Measurements from ENCODE around the gene PANX2.

PANX2 gene

GRCh38 chr22:50171319-50171964, 911 bp downstream of the PANX2 start:
- DNase-seq (ENCODE audit: low spot score): no peak

DNA sequence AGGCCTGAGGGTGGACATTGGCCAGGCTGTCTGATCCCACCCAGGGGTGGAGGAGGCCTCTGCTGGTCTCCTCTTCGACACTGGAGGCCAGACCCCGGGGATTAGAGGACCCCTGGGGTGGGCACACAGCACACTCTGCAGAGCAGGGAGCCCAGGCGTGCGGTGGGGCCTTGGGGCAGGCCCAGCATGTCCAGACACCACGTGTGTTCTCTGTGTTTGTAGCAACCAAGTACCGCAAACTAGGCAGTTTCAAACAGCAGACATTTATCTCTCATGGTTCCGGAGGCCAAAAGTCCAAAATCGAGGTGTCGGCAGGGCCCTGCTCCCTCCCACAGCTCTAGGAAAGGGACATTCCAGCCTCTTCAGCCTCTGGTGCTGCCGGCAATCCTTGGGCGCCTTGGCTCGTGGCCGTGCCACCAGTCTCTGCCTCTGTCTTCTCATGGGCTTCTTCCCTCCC, 1.5 kb downstream of the PANX2 start:
- DNase-seq (ENCODE audit: low spot score): no peak

DNA sequence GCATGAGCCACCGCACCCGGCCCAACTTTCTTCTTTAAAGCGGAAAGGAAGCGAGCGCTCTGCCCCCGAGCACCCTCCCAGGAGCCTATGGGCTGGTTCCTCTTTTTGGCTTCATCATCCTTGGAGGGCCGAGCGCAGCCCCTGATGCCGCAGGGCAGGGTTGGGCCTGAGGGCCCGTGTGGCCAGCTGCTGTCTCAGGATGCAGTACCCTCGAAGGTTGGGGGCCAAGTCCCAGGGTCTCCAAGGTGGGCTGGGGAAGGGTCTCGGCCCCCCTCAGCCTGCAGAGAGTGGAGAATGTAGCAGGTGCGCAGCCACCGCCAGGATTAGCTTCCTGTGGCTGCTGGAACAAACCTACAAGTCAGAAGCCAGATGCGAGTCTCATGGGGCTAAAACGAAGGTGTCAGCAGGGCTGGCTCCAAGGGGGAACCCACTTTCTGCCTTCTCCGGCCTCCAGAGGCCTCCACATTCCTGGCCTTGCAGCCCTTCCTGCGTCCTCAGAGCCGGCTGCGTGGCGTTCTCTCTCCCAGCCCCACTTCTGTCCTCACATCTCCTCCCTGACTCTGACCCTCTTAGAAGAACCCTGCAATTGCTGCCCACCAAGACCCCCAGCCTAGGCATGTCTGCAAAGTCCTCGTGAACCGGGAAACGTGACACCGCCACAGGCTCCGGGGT, 2.9 kb downstream of the PANX2 start:
- no peak for DNase-seq (ENCODE audit: low spot score)

- DNase-seq (ENCODE audit: low spot score): no peak
These were observed 3.4 kb downstream of the PANX2 start for GRCh38 chr22:50173983-50174355.

DNA sequence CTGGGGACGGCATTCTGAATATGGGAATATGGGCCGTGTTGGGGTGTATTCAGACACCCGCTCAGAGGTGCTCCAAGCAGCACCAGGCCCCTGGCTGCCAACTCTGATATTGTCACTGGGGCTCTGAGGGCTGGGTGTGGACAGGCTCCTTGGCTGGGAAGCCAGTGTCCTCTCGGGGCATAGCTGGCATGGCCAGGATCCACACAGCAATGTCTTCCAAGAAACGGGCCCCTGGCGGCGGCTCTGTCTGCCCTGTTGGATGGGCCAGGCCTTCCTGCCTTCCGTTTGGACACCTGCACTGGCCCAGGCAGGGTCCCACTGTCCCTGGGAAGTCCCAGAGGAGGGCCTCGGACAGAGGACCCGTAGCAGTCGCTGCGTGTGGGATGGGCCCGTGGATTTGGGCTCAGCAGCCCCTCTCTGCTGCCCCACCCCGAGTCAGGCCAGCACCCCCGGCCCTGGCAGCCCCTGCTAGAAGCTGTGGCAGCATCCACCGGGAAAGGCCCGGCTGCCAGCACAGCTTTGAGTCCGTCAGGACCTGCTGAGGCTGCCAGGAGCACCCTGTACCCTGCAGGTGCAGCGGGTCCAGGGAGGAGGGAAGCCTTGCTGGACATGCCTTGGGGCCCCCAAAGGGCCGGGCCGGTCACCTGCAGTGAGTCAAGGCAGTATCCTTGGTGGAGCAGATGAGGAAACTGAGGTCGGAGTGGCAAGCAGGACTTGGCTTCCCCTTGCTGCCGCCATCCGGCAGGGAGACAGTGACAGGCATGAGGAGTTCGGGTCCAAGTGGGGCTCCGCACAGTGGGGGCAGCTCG, 4.1 kb downstream of the PANX2 start:
- no peak for DNase-seq (ENCODE audit: low spot score)

DNA sequence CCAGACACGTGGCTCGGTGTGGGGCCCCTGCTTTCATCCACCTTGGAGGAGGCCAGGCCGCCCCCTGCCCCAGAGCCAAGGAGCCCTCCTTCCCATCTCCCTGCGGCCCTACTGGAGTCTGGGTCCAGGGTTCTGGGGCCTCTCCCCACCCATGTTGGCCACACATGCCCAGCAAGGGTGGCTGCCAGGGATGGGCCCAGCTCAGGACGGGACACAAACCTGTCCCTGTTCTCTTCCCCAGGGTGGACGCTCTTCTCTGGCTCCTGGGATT, 4.6 kb downstream of the PANX2 start:
- DNase-seq (ENCODE audit: low spot score): no peak

DNA sequence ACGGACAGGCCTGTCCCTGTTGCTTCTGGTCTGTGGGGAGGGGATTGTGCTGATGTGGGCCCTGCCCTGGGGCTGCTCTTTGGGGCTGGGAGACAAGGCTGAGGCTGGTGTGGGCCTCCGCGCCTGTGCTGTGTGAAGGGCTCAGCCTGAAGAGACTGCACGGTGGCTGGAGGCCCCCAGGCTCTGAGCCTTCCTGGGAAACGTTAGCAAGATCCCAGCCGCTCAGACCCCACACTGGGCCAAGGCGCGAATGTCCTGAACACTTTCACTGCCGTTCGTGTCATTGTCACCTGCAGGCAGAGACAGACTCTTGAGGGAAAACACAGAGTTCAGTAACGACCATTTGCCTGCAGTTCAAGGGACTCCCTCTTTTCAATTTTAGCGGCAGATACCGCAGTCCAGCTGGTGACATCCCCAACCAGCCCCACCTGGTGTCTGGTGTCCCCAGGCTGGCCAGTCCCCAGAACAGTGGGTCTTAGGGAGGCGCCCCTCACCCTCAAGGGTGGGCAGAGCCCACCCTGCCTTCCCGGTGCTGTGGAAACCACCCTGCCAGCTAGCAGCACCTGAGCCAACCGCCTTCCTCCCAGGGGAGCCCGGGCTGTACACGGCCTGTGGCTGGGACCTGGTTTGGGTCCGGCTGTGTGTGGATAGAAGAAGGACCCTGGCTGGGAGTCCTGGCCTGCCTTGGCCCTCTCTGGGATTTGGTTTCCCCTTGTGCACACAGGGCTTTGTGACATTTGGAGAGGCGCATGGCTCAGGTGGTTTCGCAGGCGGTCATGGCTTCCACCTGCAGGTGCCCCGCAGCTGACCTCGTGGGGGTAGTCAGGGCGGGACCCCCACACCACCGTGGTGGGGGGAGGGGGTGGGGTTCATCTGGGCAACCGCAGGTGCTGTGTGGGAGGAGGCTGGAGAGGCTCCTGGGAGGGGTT, 5.7 kb downstream of the PANX2 start:
- DNase-seq (ENCODE audit: low spot score): no peak

GRCh38 chr22:50176850-50177536, 6.5 kb downstream of the PANX2 start:
- DNase-seq (ENCODE audit: low spot score): no peak

DNA sequence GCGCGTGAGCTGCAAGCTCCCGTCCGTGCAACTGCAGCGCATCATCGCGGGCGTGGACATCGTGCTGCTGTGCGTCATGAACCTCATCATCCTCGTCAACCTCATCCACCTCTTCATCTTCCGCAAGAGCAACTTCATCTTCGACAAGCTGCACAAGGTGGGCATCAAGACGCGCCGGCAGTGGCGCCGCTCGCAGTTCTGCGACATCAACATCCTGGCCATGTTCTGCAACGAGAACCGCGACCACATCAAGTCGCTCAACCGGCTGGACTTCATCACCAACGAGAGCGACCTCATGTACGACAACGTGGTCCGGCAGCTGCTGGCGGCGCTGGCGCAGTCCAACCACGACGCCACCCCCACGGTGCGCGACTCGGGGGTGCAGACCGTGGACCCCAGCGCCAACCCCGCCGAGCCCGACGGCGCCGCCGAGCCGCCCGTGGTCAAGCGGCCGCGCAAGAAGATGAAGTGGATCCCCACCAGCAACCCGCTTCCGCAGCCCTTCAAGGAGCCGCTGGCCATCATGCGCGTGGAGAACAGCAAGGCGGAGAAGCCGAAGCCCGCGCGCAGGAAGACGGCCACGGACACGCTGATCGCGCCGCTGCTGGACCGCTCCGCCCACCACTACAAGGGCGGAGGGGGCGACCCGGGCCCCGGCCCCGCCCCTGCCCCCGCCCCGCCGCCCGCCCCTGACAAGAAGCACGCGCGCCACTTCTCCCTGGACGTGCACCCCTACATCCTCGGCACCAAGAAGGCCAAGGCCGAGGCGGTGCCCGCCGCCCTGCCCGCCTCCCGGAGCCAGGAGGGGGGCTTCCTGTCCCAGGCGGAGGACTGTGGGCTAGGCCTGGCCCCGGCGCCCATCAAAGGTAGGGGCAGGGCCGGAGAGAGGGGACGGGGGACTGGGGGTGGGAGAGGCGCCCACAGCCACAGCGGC, 7.3 kb downstream of the PANX2 start:
- no peak for DNase-seq (ENCODE audit: low spot score)

GRCh38 chr22:50178471-50178864, 7.9 kb downstream of the PANX2 start:
- no peak for DNase-seq (ENCODE audit: low spot score)

DNA sequence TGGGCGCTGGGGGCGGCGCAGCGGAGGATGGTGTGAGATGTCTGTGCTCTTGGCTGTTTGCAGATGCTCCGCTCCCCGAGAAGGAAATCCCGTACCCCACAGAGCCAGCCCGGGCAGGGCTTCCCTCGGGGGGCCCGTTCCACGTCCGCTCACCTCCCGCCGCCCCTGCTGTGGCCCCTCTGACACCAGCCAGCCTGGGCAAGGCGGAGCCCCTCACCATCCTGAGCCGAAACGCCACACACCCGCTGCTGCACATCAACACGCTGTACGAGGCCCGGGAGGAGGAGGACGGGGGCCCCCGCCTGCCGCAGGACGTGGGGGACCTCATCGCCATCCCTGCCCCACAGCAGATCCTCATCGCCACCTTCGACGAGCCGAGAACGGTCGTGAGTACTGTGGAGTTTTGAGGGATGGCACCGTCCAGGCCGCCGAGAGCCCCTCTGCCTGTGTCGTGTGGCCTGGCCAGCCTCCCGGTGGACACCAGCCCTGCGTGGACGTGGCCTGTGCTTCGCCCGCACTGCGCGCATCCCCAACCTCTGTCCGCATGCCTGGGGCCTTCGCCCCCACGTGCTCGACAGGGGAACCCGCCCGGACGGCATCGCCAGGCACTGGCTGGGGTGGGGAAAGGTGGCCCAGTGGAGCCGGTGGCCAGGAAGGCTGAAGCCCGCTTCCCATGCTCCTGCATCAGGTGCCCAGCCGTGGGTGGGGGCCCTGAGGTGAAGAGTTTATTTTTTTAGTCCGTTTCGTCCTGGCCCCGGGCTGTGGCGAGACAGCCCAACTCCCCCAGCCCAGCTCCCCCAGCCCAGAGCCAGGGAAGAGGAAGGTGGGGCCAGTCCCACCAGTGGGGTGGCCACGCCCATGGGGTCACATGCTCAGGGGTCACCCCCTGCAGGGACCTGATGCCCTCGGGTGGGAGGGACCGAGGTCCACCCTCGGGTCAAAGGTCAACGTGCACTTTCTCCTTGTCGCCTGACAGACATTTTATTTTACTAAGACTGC, 8.6 kb downstream of the PANX2 start:
- DNase-seq (ENCODE audit: low spot score): no peak

- no peak for DNase-seq (ENCODE audit: low spot score)
These were observed 9.6 kb downstream of the PANX2 start for GRCh38 chr22:50179937-50180726.

- no peak for DNase-seq (ENCODE audit: low spot score)
These were observed 10.4 kb downstream of the PANX2 start for GRCh38 chr22:50180727-50181521.

GRCh38 chr22:50182176-50183081, 11.9 kb downstream of the PANX2 start:
- DNase-seq (ENCODE audit: low spot score): no peak

- DNase-seq (ENCODE audit: low spot score): no peak
These were observed 12.8 kb downstream of the PANX2 start for GRCh38 chr22:50183141-50183971.
